Measurements from ENCODE around the gene UGDH. TPM values are rescaled to one million over a fixed set of nuclear protein-coding genes. Genes with fewer than 3 reads are reported as not detected.
"Not testable (repeated sequence)": the region's sequence is repeated elsewhere in the genome, so short reads cannot be mapped to it uniquely, and the experiment has no call there.

The UGDH gene
- total RNA-seq, 2 experiments from 2014 or later, result 12.3 TPM

- DNase-seq, H3K27ac Mint-ChIP-seq, H3K9me3 Mint-ChIP-seq, H3K4me1 Mint-ChIP-seq, POLR2A ChIA-PET, H3K27me3 Mint-ChIP-seq, H3K4me3 Mint-ChIP-seq: not testable (repeated sequence)
- H3K36me3 Mint-ChIP-seq (ENCODE audit: low read depth), result peaks cover 27% of the 10 kb centered on the region
- CTCF ChIA-PET, result interaction anchor here (0.5 to 0.6 kb wide), 2 partner anchors 72 to 452 kb away, joined by 3 to 6 read pairs; no protein-coding TSS in a partner anchor
Observed at GRCh38 chr4:39502664-39503035, 24.6 kb downstream of the UGDH start.

- Mint-ChIP-seq H3K4me3 (no peak overlapping the region), H3K27me3 (no peaks in the 10 kb centered on the region), H3K9me3 (no peaks in the 10 kb centered on the region), H3K4me1 (no peaks in the 10 kb centered on the region), H3K36me3 (ENCODE audit: low read depth) (peaks cover 27% of the 10 kb centered on the region), H3K27ac (no peak overlapping the region)
- ChIA-PET POLR2A (no interaction called here), CTCF (interaction anchor here (0.5 to 0.6 kb wide), 3 partner anchors 72 to 1232 kb away, joined by 3 to 6 read pairs (median 3); no protein-coding TSS in a partner anchor)
- no peak for DNase-seq
Observed at GRCh38 chr4:39502019-39502663, 25.1 kb downstream of the UGDH start.

- no peaks in the 10 kb centered on the region for H3K9me3 Mint-ChIP-seq
- peaks cover 16% of the 10 kb centered on the region for H3K36me3 Mint-ChIP-seq (ENCODE audit: low read depth)
- DNase-seq, result no peak
- ChIA-PET POLR2A (no interaction called here), CTCF (no interaction called here)
- H3K27ac Mint-ChIP-seq, result no peak overlapping the region
- H3K27me3 Mint-ChIP-seq, result no peaks in the 10 kb centered on the region
- H3K4me3 Mint-ChIP-seq, result no peak overlapping the region
- no peaks in the 10 kb centered on the region for H3K4me1 Mint-ChIP-seq
Observed at GRCh38 chr4:39498727-39499020, 28.6 kb downstream of the UGDH start.

GRCh38 chr4:39497909-39498726 lies 29.1 kb downstream of the UGDH start:
- Mint-ChIP-seq H3K27ac (no peak overlapping the region), H3K36me3 (ENCODE audit: low read depth) (peaks cover 10% of the 10 kb centered on the region), H3K27me3 (no peaks in the 10 kb centered on the region), H3K9me3 (no peaks in the 10 kb centered on the region), H3K4me3 (no peak overlapping the region), H3K4me1 (no peaks in the 10 kb centered on the region)
- DNase-seq, result no peak
- ChIA-PET POLR2A (no interaction called here), CTCF (no interaction called here)

GRCh38 chr4:39495446-39496213 lies 31.6 kb downstream of the UGDH start:
- H3K4me1 Mint-ChIP-seq, result no peaks in the 10 kb centered on the region
- H3K4me3 Mint-ChIP-seq, result no peak overlapping the region
- DNase-seq, result no peak
- no peaks in the 10 kb centered on the region for H3K27me3 Mint-ChIP-seq
- ChIA-PET CTCF (interaction anchor here (0.6 kb wide), 1 partner anchor 30 kb away, joined by 4 read pairs; no protein-coding TSS in a partner anchor), POLR2A (no interaction called here)
- peaks cover 10% of the 10 kb centered on the region for H3K36me3 Mint-ChIP-seq (ENCODE audit: low read depth)
- no peaks in the 10 kb centered on the region for H3K9me3 Mint-ChIP-seq
- H3K27ac Mint-ChIP-seq, result no peak overlapping the region

- Mint-ChIP-seq H3K9me3 (no peaks in the 10 kb centered on the region), H3K4me3 (no peak overlapping the region), H3K4me1 (no peaks in the 10 kb centered on the region), H3K27ac (no peak overlapping the region), H3K27me3 (no peaks in the 10 kb centered on the region), H3K36me3 (ENCODE audit: low read depth) (peaks cover 8% of the 10 kb centered on the region)
- ChIA-PET POLR2A (no interaction called here), CTCF (no interaction called here)
- DNase-seq, result no peak
Observed at GRCh38 chr4:39494354-39494753, 32.9 kb downstream of the UGDH start.

- no peak for DNase-seq
- Mint-ChIP-seq H3K4me1 (no peaks in the 10 kb centered on the region), H3K27ac (no peak overlapping the region), H3K9me3 (no peaks in the 10 kb centered on the region), H3K36me3 (ENCODE audit: low read depth) (no peaks in the 10 kb centered on the region), H3K27me3 (no peaks in the 10 kb centered on the region), H3K4me3 (no peak overlapping the region)
- CTCF ChIA-PET, result no interaction called here
- POLR2A ChIA-PET, result no interaction called here
Observed at GRCh38 chr4:39490322-39490721, 36.9 kb downstream of the UGDH start.

GRCh38 chr4:39486221-39486804 lies 40.9 kb downstream of the UGDH start:
- H3K4me3 Mint-ChIP-seq, result no peak overlapping the region
- no peak overlapping the region for H3K27ac Mint-ChIP-seq
- no peaks in the 10 kb centered on the region for H3K9me3 Mint-ChIP-seq
- H3K27me3 Mint-ChIP-seq, result no peaks in the 10 kb centered on the region
- H3K36me3 Mint-ChIP-seq (ENCODE audit: low read depth), result no peaks in the 10 kb centered on the region
- ChIA-PET POLR2A (no interaction called here), CTCF (no interaction called here)
- no peak for DNase-seq
- H3K4me1 Mint-ChIP-seq, result no peaks in the 10 kb centered on the region

GRCh38 chr4:39484582-39485272 lies 42.5 kb downstream of the UGDH start:
- ChIA-PET CTCF (interaction anchor here (1.2 kb wide), 1 partner anchor 491 kb away, joined by 3 read pairs; no protein-coding TSS in a partner anchor), POLR2A (no interaction called here)
- Mint-ChIP-seq H3K9me3 (no peaks in the 10 kb centered on the region), H3K27me3 (no peaks in the 10 kb centered on the region), H3K4me1 (no peaks in the 10 kb centered on the region), H3K4me3 (no peak overlapping the region), H3K36me3 (ENCODE audit: low read depth) (no peaks in the 10 kb centered on the region), H3K27ac (no peak overlapping the region)
- no peak for DNase-seq

GRCh38 chr4:39480902-39481695 lies 46.1 kb downstream of the UGDH start:
- Mint-ChIP-seq H3K4me1 (no peaks in the 10 kb centered on the region), H3K9me3 (no peaks in the 10 kb centered on the region), H3K27ac (no peak overlapping the region), H3K4me3 (no peak overlapping the region), H3K27me3 (no peaks in the 10 kb centered on the region), H3K36me3 (ENCODE audit: low read depth) (no peaks in the 10 kb centered on the region)
- ChIA-PET CTCF (interaction anchor here (0.8 to 1.4 kb wide), 3 partner anchors 12 to 455 kb away, joined by 3 to 5 read pairs (median 3); partner anchors contain the start of genes LIAS and RPL9), POLR2A (no interaction called here)
- no peak for DNase-seq

GRCh38 chr4:39480251-39480650 lies 47.0 kb downstream of the UGDH start:
- no peak for DNase-seq
- ChIA-PET CTCF (no interaction called here), POLR2A (no interaction called here)
- H3K27ac Mint-ChIP-seq, result no peak overlapping the region
- H3K36me3 Mint-ChIP-seq (ENCODE audit: low read depth), result no peaks in the 10 kb centered on the region
- no peaks in the 10 kb centered on the region for H3K4me1 Mint-ChIP-seq
- no peaks in the 10 kb centered on the region for H3K27me3 Mint-ChIP-seq
- no peak overlapping the region for H3K4me3 Mint-ChIP-seq
- H3K9me3 Mint-ChIP-seq, result no peaks in the 10 kb centered on the region
